ENCODE measurements around the gene RTP4.

RTP4 gene

DNA sequence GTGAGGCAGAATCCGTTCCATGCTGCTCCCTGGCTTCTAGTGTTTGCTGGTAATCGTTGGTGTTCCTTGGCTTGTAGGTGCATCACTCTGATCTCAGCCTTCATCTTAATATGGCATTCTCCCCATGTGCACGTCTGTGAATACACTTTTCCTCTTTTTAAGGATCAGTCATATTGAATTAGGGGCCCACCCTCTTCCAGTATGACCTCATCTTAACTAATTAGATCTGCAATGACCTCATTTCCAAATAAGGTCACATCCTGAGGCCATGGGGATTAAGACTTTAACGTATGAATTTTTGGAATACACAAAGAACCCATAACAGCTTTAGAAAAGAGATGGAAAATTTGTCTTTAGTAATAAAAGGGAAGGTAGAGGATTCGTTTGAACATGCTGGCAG lies 42.6 kb upstream of the RTP4 start:
- DNase-seq (ENCODE audit: low read depth), result no peak
- TF ChIP-seq, protein P1, sequence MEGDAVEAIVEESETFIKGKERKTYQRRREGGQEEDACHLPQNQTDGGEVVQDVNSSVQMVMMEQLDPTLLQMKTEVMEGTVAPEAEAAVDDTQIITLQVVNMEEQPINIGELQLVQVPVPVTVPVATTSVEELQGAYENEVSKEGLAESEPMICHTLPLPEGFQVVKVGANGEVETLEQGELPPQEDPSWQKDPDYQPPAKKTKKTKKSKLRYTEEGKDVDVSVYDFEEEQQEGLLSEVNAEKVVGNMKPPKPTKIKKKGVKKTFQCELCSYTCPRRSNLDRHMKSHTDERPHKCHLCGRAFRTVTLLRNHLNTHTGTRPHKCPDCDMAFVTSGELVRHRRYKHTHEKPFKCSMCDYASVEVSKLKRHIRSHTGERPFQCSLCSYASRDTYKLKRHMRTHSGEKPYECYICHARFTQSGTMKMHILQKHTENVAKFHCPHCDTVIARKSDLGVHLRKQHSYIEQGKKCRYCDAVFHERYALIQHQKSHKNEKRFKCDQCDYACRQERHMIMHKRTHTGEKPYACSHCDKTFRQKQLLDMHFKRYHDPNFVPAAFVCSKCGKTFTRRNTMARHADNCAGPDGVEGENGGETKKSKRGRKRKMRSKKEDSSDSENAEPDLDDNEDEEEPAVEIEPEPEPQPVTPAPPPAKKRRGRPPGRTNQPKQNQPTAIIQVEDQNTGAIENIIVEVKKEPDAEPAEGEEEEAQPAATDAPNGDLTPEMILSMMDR (IDR thresholded peaks at IDR 0.05; ENCODE audit: low read length, missing control alignments), result no peak
- no peak overlapping the region for H3K4me3 ChIP-seq (replicated peaks; ENCODE audit: low read depth, low read length)

DNA sequence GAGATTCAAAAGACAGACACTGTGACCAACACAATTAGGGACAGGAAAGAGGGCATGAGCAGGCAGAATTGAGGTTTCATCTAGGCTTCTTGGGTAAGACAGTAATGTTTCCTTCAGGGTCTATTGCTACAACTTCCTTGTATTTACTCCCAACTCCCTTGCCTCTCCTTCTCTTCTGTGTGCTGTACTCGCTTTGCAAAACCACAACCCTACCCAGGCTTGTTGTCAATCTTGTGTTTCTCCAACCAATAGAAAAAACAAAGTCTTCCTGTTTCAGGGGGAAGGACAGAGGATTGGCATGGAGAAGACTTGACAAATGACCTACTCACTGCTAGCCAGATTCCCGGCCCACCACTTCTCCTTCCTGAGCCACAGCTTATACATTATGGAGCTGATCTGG lies 40.3 kb upstream of the RTP4 start:
- no peak for DNase-seq (ENCODE audit: low read depth)
- TF ChIP-seq, protein P1 (IDR thresholded peaks at IDR 0.05; ENCODE audit: low read length, missing control alignments), result no peak
- H3K4me3 ChIP-seq (replicated peaks; ENCODE audit: low read depth, low read length), result no peak overlapping the region

DNA sequence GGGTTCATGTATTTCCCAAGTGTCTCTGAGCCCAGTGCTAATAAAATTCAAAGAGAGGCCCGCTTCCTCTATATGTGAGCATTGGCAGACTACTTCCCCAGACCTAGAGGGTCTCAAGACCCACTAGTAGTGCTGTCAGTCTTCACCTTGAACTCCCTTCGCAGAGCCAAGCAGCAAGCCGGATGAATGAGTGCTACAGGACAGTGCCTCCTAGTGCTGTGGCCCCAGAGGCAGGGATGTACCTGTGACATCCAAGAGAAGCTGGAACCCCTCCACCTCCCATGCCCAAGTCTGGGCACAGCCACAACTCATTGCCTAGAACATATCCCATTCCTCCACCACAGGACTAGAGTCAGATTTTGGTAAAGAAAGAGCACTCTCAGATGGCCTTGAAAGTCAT lies 39.5 kb upstream of the RTP4 start:
- DNase-seq (ENCODE audit: low read depth), result no peak

DNA sequence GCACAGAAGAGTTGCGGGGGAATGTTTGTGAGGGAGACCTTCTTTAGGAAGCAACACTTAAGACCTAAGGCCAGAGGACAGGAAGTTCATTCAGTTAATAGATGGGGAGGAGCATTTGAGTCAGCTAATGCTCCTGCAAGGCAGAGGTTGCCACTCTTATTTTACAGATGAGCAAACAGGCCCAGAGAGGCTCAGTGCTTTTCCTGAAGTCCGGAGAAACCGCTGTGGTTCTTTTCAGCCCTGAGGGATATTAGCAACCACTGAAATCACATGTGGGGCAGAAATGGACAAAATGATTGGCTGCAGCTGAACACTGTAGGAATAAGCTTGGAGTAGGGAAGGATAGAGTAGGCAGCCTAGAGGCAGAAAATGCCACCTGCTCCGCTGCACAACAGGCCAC lies 33.3 kb upstream of the RTP4 start:
- H3K4me3 ChIP-seq (replicated peaks; ENCODE audit: low read depth, low read length), result no peak overlapping the region

More for the DNA sequence above, 39.5 kb upstream of the RTP4 start:
- TF ChIP-seq, protein P1 (IDR thresholded peaks at IDR 0.05; ENCODE audit: low read length, missing control alignments), result no peak
- no peak overlapping the region for H3K4me3 ChIP-seq (replicated peaks; ENCODE audit: low read depth, low read length)

DNA sequence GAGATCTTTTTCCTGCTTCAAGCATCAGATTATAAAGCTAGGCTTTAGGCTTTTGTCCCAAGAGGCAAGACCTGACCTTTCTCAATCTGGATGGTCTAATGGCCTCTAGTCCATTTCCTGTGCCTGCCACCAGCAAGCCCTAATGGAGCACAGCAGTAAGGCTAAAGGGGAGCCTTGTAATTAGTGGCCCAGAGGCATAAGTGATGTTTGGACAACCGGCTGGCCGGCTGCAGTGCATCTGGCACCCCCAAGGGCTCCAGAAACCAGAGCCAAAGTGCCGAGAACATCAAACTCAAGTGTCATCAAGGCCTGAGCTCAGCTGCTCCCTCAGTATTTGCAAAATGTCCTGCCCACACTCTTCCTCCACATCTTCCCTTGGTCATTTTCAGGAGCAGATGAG lies 31.9 kb upstream of the RTP4 start:
- TF ChIP-seq, protein P1 (IDR thresholded peaks at IDR 0.05; ENCODE audit: low read length, missing control alignments), result no peak
- DNase-seq (ENCODE audit: low read depth), result no peak
- H3K4me3 ChIP-seq (replicated peaks; ENCODE audit: low read depth, low read length), result no peak overlapping the region

More for the DNA sequence above, 33.3 kb upstream of the RTP4 start:
- TF ChIP-seq, protein P1 (IDR thresholded peaks at IDR 0.05; ENCODE audit: low read length, missing control alignments), result no peak
- no peak for DNase-seq (ENCODE audit: low read depth)

DNA sequence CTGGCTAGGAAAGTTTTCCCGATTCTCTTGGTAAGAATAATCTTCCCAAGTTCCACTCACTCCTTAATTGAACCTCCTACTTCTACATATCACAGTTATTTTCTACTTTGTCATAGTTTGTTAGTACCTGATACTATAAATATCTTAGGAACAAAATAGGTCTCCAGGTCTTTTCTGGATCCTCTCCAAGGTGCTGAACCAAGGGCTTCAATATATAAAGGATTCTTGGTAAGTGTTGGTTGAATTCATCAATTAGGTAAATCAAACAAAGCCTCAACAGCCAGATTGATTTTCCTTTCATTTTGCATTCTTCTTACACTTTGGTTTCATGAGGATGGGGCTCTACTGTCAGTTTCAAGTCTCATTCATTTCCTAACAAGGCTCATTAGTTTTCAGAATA lies 27.6 kb upstream of the RTP4 start:
- TF ChIP-seq, protein P1 (IDR thresholded peaks at IDR 0.05; ENCODE audit: low read length, missing control alignments), result no peak
- DNase-seq (ENCODE audit: low read depth), result no peak
- H3K4me3 ChIP-seq (replicated peaks; ENCODE audit: low read depth, low read length), result no peak overlapping the region

DNA sequence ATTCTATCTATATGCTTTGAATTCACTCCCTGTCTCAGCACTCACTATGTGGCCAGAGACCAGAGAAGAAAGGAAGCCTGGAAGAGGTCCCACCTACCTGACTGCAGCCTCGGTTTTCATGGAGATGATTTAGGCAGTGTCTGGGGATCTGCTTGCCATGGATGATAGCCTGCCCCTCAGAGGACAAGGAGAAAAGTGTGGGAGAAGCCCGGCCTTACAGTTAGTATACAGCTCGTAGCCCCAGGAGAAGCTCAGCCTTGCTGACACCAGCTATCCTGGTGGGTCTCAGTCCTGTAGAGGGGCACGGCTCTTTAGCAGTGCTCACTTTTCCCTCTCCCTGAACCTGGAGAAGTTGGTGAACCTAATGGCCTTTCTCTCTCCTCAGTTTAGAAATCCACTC lies 25.9 kb upstream of the RTP4 start:
- no peak overlapping the region for H3K4me3 ChIP-seq (replicated peaks; ENCODE audit: low read depth, low read length)
- TF ChIP-seq, protein P1 (IDR thresholded peaks at IDR 0.05; ENCODE audit: low read length, missing control alignments), result no peak
- no peak for DNase-seq (ENCODE audit: low read depth)

All from fibroblast of pulmonary artery (primary cell).